Keratinocyte (primary cell): Measurements from ENCODE around the gene SLC38A3. TPM values are rescaled to one million over a fixed set of nuclear protein-coding genes. Genes with fewer than 3 reads are reported as not detected.

Source experiments
- DNase-seq: peaks from one replicate; pipeline ENCODE4 v3.0.0-alpha.2; 2011; ENCODE audit warnings: low read depth, missing footprints, low spot score
- FAIRE-seq: peaks from 2 replicates; lab custom pipeline; 2011; peaks lifted over from hg19 to GRCh38; lab: Jason Lieb, UNC
- H2AFZ ChIP-seq: 2 replicates; pipeline ENCODE4 v1.6.0; 2012; ENCODE audit warnings: low read length, control low read depth, inconsistent platforms; ENCODE audit not compliant: control insufficient read depth
- H3K27ac ChIP-seq: 2 replicates; pipeline ENCODE4 v1.5.1; 2011; ENCODE audit warnings: low read length; ENCODE audit not compliant: control insufficient read depth, insufficient read depth
- H3K27me3 ChIP-seq: 3 replicates; pipeline ENCODE4 v1.6.0; 2011; ENCODE audit warnings: low read length; ENCODE audit not compliant: control insufficient read depth, insufficient read depth; ENCODE audit errors: extremely low read depth
- H3K36me3 ChIP-seq, 2 experiments: 2 replicates in 1 of 2; 3 replicates in 1 of 2; pipeline ENCODE4 v1.5.1; 2011; ENCODE audit warnings: low read length in 2 of 2, mild to moderate bottlenecking in 1 of 2; ENCODE audit not compliant: control insufficient read depth in 2 of 2, insufficient read depth in 2 of 2; ENCODE audit errors: extremely low read depth in 1 of 2
- H3K4me1 ChIP-seq: 3 replicates; pipeline ENCODE4 v1.5.1; 2011; ENCODE audit warnings: low read length; ENCODE audit not compliant: control insufficient read depth, insufficient read depth; ENCODE audit errors: extremely low read depth
- H3K4me2 ChIP-seq: 3 replicates; pipeline ENCODE4 v1.6.0; 2011; ENCODE audit warnings: low read depth, low read length; ENCODE audit not compliant: control insufficient read depth, insufficient read depth; ENCODE audit errors: extremely low read depth
- H3K4me3 ChIP-seq, 3 experiments: fragments of 200-600 bp in 1 of 3; sonication (generic) in 1 of 3; 2 replicates in 2 of 3; 3 replicates in 1 of 3; pipeline ENCODE4 v1.5.1; 2011 to 2016; ENCODE audit warnings: low read length in 3 of 3, mild to moderate bottlenecking in 3 of 3, control low read depth in 2 of 3, inconsistent platforms in 1 of 3, low read depth in 1 of 3, mixed read lengths in 1 of 3, mixed run types in 1 of 3, moderate library complexity in 1 of 3; ENCODE audit not compliant: control insufficient read depth in 2 of 3, insufficient read depth in 2 of 3; ENCODE audit errors: extremely low read depth in 1 of 3
- H3K79me2 ChIP-seq: 2 replicates; pipeline ENCODE4 v1.6.0; 2012; ENCODE audit warnings: low read length; ENCODE audit not compliant: control insufficient read depth, insufficient read depth
- H3K9ac ChIP-seq: 3 replicates; pipeline ENCODE4 v1.6.0; 2011; ENCODE audit warnings: low read length; ENCODE audit not compliant: control insufficient read depth, insufficient read depth; ENCODE audit errors: extremely low read depth
- H3K9me1 ChIP-seq: 3 replicates; pipeline ENCODE4 v1.6.0; 2011; ENCODE audit warnings: low read length; ENCODE audit not compliant: control insufficient read depth, insufficient read depth; ENCODE audit errors: extremely low read depth
- H3K9me3 ChIP-seq: 2 replicates; pipeline ENCODE4 v1.5.1; 2012; ENCODE audit warnings: low read depth, low read length; ENCODE audit not compliant: control insufficient read depth
- H4K20me1 ChIP-seq: 3 replicates; pipeline ENCODE4 v1.6.0; 2011; ENCODE audit warnings: low read length; ENCODE audit not compliant: control insufficient read depth, insufficient read depth; ENCODE audit errors: extremely low read depth
- CTCF ChIP-seq, 3 experiments: IDR thresholded peaks in 1 of 3; conservative IDR thresholded peaks in 1 of 3; optimal IDR thresholded peaks in 1 of 3; 2 replicates in 2 of 3; 3 replicates in 1 of 3; pipeline versions ENCODE3 to v1.5.1; 2011; ENCODE audit warnings: low read length in 3 of 3, mild to moderate bottlenecking in 3 of 3, moderate library complexity in 2 of 3, control low read depth in 1 of 3, inconsistent platforms in 1 of 3; ENCODE audit not compliant: insufficient read depth in 2 of 3; ENCODE audit errors: extremely low read depth in 1 of 3
- EZH2 ChIP-seq: IDR thresholded peaks from one replicate; pipeline ENCODE4 v1.6.1; 2012; ENCODE audit warnings: inconsistent platforms, mild to moderate bottlenecking, low read length, moderate library complexity
- dilution Hi-C: fragments of 300-500 bp; cut with MboI; formaldehyde crosslinking; loops from one replicate; pipeline ENCODE4 v1.7.0; 2020; ENCODE audit warnings: low sequenced_read_pairs; ENCODE audit not compliant: extremely low pct_ligation_motif_present
- polyA plus RNA-seq, 5 experiments: library from polyadenylated mRNA; depleted of rRNA in 3 of 5; stranded (reverse) in 3 of 5; stranded (forward) in 1 of 5; unstranded in 1 of 5; fragments of >200 nt; gene quantifications; 1 replicate in 1 of 5; 2 replicates in 3 of 5; 3 replicates in 1 of 5; pipeline versions ENCODE4 v1.2.1 to v1.2.3, GENCODE V29; 2011 to 2012; ENCODE audit warnings: missing spikeins in 2 of 5, low read depth in 1 of 5, low replicate concordance in 1 of 5

Gene SLC38A3
- polyA plus RNA-seq, 1 donor (not counting 4 experiments of a cell fraction or from before 2014, with no cell fraction given): not detected

- FAIRE-seq (no peak), DNase-seq (no peak)
- Histone ChIP-seq H3K27ac (no peak overlapping the region), H3K79me2 (no peaks in the 10 kb centered on the region), H3K36me3 (no peaks in the 10 kb centered on the region), H3K27me3 (peaks cover 59% of the 10 kb centered on the region), H3K9me1 (no peaks in the 10 kb centered on the region), H3K9ac (no peak overlapping the region), H2AFZ (no peak overlapping the region), H3K9me3 (no peaks in the 10 kb centered on the region), H3K4me1 (peaks cover 9% of the 10 kb centered on the region), H3K4me2 (no peak overlapping the region), H3K4me3 (no peak overlapping the region), H4K20me1 (no peaks in the 10 kb centered on the region)
- TF ChIP-seq CTCF (optimal IDR thresholded peaks at IDR 0.05 in 1 of 3, IDR thresholded peaks at IDR 0.05 in 1 of 3, conservative IDR thresholded peaks at IDR 0.05 in 1 of 3; ENCODE audit: extremely low read depth in 1 of 3, insufficient read depth in 2 of 3, low read length in 3 of 3) (no peak), EZH2 (no peak)
- dilution Hi-C loops: no loop called here
Measured at GRCh38 chr3:50201573-50202315, 3.3 kb upstream of the SLC38A3 start.

GRCh38 chr3:50202353-50203112, 2.5 kb upstream of the SLC38A3 start:
- H3K27me3 ChIP-seq: peaks cover 63% of the 10 kb centered on the region
- H3K36me3 ChIP-seq: no peaks in the 10 kb centered on the region
- no peak overlapping the region for H2AFZ ChIP-seq
- dilution Hi-C loops: no loop called here
- H3K9ac ChIP-seq: no peak overlapping the region
- no peak for FAIRE-seq
- no peak overlapping the region for H3K4me3 ChIP-seq
- no peak for DNase-seq
- no peak overlapping the region for H3K4me2 ChIP-seq
- no peaks in the 10 kb centered on the region for H4K20me1 ChIP-seq
- no peak overlapping the region for H3K27ac ChIP-seq
- no peaks in the 10 kb centered on the region for H3K79me2 ChIP-seq
- H3K9me1 ChIP-seq: no peaks in the 10 kb centered on the region
- TF ChIP-seq EZH2: no peak
- TF ChIP-seq CTCF (optimal IDR thresholded peaks at IDR 0.05 in 1 of 3, IDR thresholded peaks at IDR 0.05 in 1 of 3, conservative IDR thresholded peaks at IDR 0.05 in 1 of 3; ENCODE audit: extremely low read depth in 1 of 3, insufficient read depth in 2 of 3, low read length in 3 of 3): no peak
- peaks cover 9% of the 10 kb centered on the region for H3K4me1 ChIP-seq
- no peaks in the 10 kb centered on the region for H3K9me3 ChIP-seq
